ENCODE data around the gene NEU4.
"Not testable (repeated sequence)": the region's sequence is repeated elsewhere in the genome, so short reads cannot be mapped to it uniquely, and the experiment has no call there.

Gene NEU4

DNA sequence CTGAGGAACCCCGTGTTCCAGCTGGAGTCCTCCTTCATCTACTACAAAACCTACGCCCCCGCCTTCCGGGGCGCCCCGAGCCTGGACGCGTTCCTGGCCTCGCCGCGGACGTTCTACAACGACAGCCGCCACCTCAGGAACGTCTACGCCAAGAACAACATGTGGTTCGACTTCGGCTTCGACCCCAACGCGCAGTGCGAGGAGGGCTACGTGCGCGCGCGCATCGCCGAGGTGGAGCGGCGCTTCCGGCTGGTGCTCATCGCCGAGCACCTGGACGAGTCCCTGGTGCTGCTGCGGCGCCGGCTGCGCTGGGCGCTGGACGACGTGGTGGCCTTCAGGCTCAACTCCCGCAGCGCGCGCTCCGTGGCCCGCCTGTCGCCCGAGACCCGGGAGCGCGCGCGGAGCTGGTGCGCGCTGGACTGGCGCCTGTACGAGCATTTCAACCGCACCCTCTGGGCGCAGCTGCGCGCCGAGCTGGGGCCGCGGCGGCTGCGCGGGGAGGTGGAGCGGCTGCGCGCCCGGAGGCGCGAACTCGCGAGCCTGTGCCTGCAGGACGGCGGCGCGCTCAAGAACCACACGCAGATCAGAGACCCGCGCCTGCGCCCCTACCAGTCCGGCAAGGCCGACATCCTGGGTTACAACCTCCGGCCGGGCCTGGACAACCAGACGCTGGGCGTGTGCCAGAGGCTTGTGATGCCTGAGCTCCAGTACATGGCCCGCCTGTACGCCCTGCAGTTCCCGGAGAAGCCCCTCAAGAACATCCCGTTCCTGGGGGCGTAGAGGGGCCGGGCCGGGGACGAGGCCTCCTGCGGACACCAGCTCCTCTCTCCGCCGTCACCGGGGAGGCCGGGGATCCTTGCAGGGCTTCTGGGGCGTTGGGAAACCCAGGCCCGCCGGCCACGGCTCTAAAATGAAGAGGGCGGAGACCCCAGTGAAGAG lies 5.3 kb upstream of the NEU4 start:
- TF ChIP-seq, protein P1, sequence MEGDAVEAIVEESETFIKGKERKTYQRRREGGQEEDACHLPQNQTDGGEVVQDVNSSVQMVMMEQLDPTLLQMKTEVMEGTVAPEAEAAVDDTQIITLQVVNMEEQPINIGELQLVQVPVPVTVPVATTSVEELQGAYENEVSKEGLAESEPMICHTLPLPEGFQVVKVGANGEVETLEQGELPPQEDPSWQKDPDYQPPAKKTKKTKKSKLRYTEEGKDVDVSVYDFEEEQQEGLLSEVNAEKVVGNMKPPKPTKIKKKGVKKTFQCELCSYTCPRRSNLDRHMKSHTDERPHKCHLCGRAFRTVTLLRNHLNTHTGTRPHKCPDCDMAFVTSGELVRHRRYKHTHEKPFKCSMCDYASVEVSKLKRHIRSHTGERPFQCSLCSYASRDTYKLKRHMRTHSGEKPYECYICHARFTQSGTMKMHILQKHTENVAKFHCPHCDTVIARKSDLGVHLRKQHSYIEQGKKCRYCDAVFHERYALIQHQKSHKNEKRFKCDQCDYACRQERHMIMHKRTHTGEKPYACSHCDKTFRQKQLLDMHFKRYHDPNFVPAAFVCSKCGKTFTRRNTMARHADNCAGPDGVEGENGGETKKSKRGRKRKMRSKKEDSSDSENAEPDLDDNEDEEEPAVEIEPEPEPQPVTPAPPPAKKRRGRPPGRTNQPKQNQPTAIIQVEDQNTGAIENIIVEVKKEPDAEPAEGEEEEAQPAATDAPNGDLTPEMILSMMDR (conservative IDR thresholded peaks at IDR 0.05; ENCODE audit: low read depth, low read length): no peak
- DNase-seq (ENCODE audit: low read depth): peak; percentile 14
- peak overlapping the region; percentile 43 for H3K4me3 ChIP-seq (ENCODE audit: low read length)

DNA sequence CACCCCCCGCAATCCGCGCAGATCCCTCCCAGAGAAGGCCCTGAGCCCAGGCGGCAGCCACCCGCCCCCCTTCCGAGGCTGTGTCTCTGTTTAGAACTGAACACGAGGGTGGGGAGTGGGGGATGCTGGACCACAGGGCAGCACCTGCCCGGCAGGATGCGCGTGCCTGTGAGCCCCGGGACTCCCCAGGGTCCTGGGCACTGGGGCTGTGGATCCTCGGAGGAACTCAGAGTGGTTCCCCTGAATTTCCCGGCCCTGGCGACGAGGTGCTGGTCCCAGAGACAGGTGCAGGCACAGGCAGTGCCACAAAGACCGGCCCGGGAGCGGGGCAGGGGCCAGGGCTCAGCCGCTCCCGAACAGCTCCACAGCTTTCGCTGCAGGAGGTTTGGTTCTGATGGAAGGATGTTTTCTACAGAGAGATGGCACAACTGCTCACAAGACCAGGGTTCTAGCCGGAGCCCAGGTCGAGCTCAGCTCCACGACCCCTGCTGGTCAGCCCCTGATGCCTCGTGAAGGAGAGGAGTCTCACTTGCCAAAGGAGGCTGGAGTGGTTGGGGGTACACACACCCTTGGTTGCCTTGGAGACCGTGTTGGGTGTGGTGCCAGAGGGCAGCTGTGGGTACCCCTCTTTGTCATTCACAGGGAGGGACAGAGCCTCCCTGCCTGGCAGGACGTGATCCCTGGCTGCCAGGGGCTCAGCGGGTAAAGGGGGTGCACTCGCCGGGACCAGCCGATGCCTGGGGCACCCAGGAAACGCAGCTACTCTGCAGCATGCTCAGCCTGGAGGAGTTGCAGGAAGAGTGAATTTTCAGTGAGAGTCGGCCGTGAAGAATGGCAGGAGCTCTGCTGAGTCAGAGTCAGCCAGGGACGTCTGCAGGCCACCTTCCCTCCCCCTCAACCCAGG lies 4.4 kb upstream of the NEU4 start:
- TF ChIP-seq, protein P1 (conservative IDR thresholded peaks at IDR 0.05; ENCODE audit: low read depth, low read length): peak; percentile 10
- peak; percentile 18 for DNase-seq (ENCODE audit: low read depth)

DNA sequence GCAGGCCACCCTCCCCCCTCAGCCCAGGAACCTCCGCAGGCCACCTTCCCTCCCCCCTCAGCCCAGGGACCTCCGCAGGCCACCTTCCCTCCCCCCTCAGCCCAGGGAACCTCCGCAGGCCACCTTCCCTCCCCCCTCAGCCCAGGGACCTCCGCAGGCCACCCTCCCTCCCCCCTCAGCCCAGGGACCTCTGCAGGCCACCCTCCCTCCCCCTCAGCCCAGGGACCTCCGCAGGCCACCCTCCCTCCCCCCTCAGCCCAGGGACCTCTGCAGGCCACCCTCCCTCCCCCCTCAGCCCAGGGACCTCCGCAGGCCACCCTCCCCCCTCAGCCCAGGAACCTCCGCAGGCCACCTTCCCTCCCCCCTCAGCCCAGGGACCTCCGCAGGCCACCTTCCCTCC lies 2.8 kb upstream of the NEU4 start:
- DNase-seq (ENCODE audit: low read depth); H3K4me3 ChIP-seq (ENCODE audit: low read length): not testable (repeated sequence)

More for the DNA sequence above, 4.4 kb upstream of the NEU4 start:
- peak overlapping the region; percentile 43 for H3K4me3 ChIP-seq (ENCODE audit: low read length)

DNA sequence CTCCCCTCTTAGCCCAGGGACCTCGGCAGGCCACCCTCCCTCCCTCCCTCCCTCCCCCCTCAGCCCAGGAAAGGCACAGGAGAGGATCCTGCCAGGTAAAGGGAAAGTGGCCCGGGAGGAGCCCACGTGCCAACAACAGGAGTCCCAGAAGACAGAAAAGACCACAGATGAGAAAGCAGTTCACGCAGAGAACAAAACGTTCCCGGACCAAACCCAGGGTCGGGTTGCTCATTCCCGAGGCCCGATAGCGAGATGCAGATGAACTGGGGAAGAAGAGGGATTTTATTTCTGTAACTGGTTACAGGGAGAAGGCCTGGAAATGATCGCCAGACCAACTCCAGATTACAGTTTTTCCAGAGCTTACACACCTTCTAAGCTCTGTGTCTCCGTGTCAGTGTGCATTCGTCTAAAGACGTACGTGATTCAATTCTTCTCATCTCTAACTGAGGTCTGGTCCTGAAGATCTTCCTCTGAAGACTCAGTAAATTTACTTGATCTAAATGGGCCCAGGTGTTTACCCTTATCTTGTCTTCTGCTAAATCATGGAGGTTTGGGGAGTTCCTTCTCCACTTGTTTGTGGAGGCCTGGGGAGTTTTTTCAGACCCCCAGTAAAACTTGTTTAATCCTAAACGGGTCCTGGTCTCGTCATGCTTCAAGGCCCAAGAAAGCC lies 807 bp upstream of the NEU4 start:
- DNase-seq (ENCODE audit: low read depth): no peak
- TF ChIP-seq, protein P1 (conservative IDR thresholded peaks at IDR 0.05; ENCODE audit: low read depth, low read length): no peak
- H3K4me3 ChIP-seq (ENCODE audit: low read length): no peak overlapping the region

DNA sequence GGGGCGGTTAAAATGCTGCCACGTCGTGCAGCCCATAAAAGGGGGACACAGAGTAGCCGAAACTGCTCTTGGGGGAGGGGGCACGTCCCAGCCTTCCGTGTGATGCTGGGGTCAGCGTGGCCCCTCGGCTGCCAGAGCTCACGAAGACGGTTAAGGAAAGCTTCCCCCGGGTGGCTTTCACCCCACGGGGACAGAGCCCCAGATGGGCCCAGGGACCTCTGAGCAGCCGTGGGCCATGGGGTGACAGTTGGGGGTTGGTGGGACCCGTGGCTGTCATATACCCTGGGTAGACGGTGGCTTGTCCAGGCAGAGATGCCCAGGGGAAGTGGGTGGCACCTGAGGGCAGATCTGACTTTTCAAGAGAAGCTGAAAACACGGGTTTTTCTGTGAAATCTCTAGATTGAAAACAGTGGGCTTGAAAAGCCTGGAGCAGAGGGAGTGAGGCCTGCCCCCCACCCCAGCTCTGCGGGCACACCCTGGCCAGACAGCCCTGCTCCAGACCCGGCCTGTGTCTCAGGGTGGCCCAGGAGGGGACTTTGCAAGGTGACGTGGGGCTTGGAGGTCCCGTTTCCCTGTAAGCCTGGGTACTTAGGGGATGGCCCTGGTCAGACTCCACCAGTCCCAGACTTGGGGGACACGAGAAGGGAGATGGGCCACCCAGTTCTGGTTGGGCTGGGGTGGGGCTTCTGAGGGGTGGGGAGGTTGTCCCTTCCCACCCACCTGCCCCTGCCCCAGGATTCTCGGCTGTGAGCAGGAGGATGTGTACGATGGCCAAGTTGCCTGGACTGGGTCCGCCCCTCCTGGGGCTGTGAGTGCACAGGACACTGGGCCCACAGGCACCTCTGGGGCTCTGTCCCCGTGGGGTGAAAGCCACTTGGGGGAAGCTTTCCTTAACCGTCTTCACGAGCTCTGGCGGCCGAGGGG lies 652 bp downstream of the NEU4 start:
- no peak for DNase-seq (ENCODE audit: low read depth)
- no peak overlapping the region for H3K4me3 ChIP-seq (ENCODE audit: low read length)
- TF ChIP-seq, protein P1 (conservative IDR thresholded peaks at IDR 0.05; ENCODE audit: low read depth, low read length): no peak

DNA sequence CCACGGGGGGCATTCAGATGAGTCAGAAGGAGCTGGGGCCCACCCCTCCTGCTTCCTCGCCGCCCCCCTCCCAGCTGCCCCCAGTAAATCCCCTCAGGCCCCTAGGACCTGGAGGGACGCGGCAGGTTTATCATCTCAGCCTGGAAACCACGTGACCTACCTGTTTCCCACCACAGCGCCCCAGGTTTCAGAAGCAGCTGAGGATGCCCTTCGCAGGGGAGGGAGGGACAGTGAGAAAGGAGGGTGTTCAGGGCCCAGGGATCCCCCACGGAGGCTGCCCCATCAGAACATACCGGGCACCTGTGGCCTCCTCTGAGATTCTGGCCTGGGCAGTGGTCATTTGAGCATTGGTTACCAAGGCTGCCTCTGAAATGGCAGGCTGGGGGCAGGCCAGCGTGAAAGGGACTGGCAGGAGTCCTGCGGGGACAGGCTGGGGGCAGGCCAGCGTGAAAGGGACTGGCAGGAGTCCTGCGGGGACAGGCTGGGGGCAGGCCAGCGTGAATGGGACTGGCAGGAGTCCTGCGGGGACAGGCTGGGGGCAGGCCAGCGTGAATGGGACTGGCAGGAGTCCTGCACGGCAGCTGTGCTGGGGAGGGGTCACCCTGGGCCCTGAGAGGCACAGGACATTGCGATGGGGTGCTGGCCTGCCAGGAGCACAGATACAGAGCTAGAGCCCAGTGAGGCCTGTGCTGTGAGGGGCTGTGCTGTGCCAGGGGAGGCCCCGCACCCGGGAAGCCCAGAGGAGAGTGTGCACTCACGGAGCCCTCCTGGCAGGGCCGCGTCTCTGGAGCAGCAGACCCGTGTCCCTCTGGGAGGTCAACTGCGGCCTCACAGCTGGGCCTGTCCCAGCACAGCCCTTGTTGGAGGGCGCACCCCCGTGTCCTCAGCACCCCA lies 1.6 kb downstream of the NEU4 start:
- TF ChIP-seq, protein P1 (conservative IDR thresholded peaks at IDR 0.05; ENCODE audit: low read depth, low read length): no peak
- DNase-seq (ENCODE audit: low read depth): no peak
- no peak overlapping the region for H3K4me3 ChIP-seq (ENCODE audit: low read length)
